Measurements from ENCODE around the gene OR14K1. TPM values are rescaled to one million over a fixed set of nuclear protein-coding genes. Genes with fewer than 3 reads are reported as not detected.
"Not testable (repeated sequence)": the region's sequence is repeated elsewhere in the genome, so short reads cannot be mapped to it uniquely, and the experiment has no call there.

OR14K1 gene
- total RNA-seq, result not detected in 2 replicates

GRCh38 chr1:247738315-247738714, at the start of gene OR14K1:
OR14K1 (plus strand) TSS chr1:247738615; CDS start chr1:247738615, 0 bp downstream.
- H3K4me3 ChIP-seq (ENCODE audit: low read depth, low read length), result no peak within 1 kb of the TSS
- TF ChIP-seq CTCF (conservative IDR thresholded peaks at IDR 0.05; ENCODE audit: low read depth, low read length), result no peak
- DNase-seq (ENCODE audit: low read depth), result no peak

DNA sequence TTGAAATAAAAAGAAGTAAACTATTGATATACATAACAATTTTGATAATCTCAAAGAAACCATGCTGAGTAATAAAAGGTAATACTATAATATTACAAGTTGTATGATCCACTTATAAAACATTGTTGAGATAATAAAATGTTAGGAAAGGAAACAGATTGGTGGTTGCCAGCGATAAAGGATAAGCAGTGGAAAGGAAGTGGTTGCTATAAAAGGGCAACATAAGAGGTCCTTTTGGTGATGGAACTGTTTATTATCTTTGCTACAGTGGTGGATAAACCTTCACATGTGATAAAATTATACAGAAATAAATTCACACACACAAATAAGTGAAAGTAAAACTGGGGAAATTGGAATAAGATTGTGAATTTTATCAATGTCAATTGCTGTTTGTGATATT, 37.1 kb upstream of the OR14K1 start:
- DNase-seq (ENCODE audit: low read depth), result no peak
- no peak for TF ChIP-seq CTCF (conservative IDR thresholded peaks at IDR 0.05; ENCODE audit: low read depth, low read length)
- no peak overlapping the region for H3K4me3 ChIP-seq (ENCODE audit: low read depth, low read length)

GRCh38 chr1:247710681-247711080, 27.7 kb upstream of the OR14K1 start:
- DNase-seq (ENCODE audit: low read depth); H3K4me3 ChIP-seq (ENCODE audit: low read depth, low read length): not testable (repeated sequence)

GRCh38 chr1:247713753-247714152, 24.7 kb upstream of the OR14K1 start:
- DNase-seq (ENCODE audit: low read depth), result no peak
- TF ChIP-seq CTCF (conservative IDR thresholded peaks at IDR 0.05; ENCODE audit: low read depth, low read length), result no peak
- no peak overlapping the region for H3K4me3 ChIP-seq (ENCODE audit: low read depth, low read length)

- no peak within 1 kb of the TSS for H3K4me3 ChIP-seq (ENCODE audit: low read depth, low read length)
- no peak for TF ChIP-seq CTCF (conservative IDR thresholded peaks at IDR 0.05; ENCODE audit: low read depth, low read length)
- no peak for DNase-seq (ENCODE audit: low read depth)
These were observed 21.9 kb upstream of the OR14K1 start, which contains the start of gene OR6F1 for GRCh38 chr1:247716546-247716945. OR6F1 (minus strand) TSS chr1:247716646; CDS start chr1:247712755, 3,891 bp downstream.

GRCh38 chr1:247721222-247721621, 17.2 kb upstream of the OR14K1 start:
- DNase-seq (ENCODE audit: low read depth), result no peak
- no peak overlapping the region for H3K4me3 ChIP-seq (ENCODE audit: low read depth, low read length)
- no peak for TF ChIP-seq CTCF (conservative IDR thresholded peaks at IDR 0.05; ENCODE audit: low read depth, low read length)

GRCh38 chr1:247740721-247741120, 2.3 kb downstream of the OR14K1 start:
- TF ChIP-seq CTCF (conservative IDR thresholded peaks at IDR 0.05; ENCODE audit: low read depth, low read length), result no peak
- no peak for DNase-seq (ENCODE audit: low read depth)
- H3K4me3 ChIP-seq (ENCODE audit: low read depth, low read length), result no peak overlapping the region
